Naive thymus-derived CD4-positive, alpha-beta T cell (primary cell): ENCODE data around the gene HPX. TPM values are rescaled to one million over a fixed set of nuclear protein-coding genes. Genes with fewer than 3 reads are reported as not detected.

Source experiments
- polyA plus RNA-seq, 2 donors: library from polyadenylated mRNA; unstranded; fragments of 300-500 nt; fragmentation: Illumina TruSeq; gene quantifications; one replicate each; pipeline ENCODE4 v1.2.3, GENCODE V29; 2021
- total RNA-seq, 6 experiments: library from RNA in 5 of 6; stranded (reverse) in 5 of 6; gene quantifications; 1 replicate in 5 of 6; 2 replicates in 1 of 6; pipeline ENCODE4 v1.2.3 and lab custom pipeline; 2021 to 2026

Gene HPX
- total and polyA plus RNA-seq, 7 experiments from 2014 or later, result 0.56 to 7.0 (median 1.7) TPM; not detected in 2

Other genes starting within 250 kb of the HPX start
- gene OR52W1, start 241.8 kb downstream of the HPX start, total RNA-seq, result not detected
- not detected for gene OR52W1, start 241.8 kb downstream of the HPX start, polyA plus RNA-seq
- gene C11orf42, start 235.4 kb downstream of the HPX start, total RNA-seq, result not detected
- gene C11orf42, start 235.4 kb downstream of the HPX start, polyA plus RNA-seq, result not detected
- gene FHIP1B, start 206.4 kb downstream of the HPX start, total RNA-seq, result 10 to 100 TPM; 26.8 to 52.4 (median 44.3) TPM
- 10 to 100 TPM in 1 of 2 donors, 1 to 10 TPM in 1; 9.7 to 20.3 TPM for gene FHIP1B, start 206.4 kb downstream of the HPX start, polyA plus RNA-seq
- gene CNGA4, start 201.9 kb downstream of the HPX start, total RNA-seq, result under 1 TPM in 4 of 5 experiments, not detected in 1; 0.32 to 0.62 (median 0.37) TPM
- not detected for gene CNGA4, start 201.9 kb downstream of the HPX start, polyA plus RNA-seq
- gene CCKBR, start 181.1 kb downstream of the HPX start, total RNA-seq, result not detected
- gene CCKBR, start 181.1 kb downstream of the HPX start, polyA plus RNA-seq, result not detected
- 1 to 10 TPM in 1 of 5 experiments, under 1 TPM in 2, not detected in 2; 0.51 to 5.4 (median 0.61) TPM for gene CAVIN3, start 120.5 kb downstream of the HPX start, total RNA-seq
- not detected for gene CAVIN3, start 120.5 kb downstream of the HPX start, polyA plus RNA-seq
- 10 to 100 TPM; 43.0 to 70.9 (median 55.4) TPM for gene SMPD1, start 50.5 kb downstream of the HPX start, total RNA-seq
- 10 to 100 TPM; 34.5 to 36.5 TPM for gene SMPD1, start 50.5 kb downstream of the HPX start, polyA plus RNA-seq
- gene APBB1, start 21.9 kb downstream of the HPX start, total RNA-seq, result 100 to 1,000 TPM in 3 of 5 experiments, 10 to 100 TPM in 2; 46.9 to 188 (median 154) TPM
- 100 to 1,000 TPM; 173 to 293 TPM for gene APBB1, start 21.9 kb downstream of the HPX start, polyA plus RNA-seq
- gene TRIM3, start 33.0 kb upstream of the HPX start, total RNA-seq, result 10 to 100 TPM in 4 of 5 experiments, 1 to 10 TPM in 1; 8.1 to 20.7 (median 17.2) TPM
- 1 to 10 TPM; 1.6 to 4.2 TPM for gene TRIM3, start 33.0 kb upstream of the HPX start, polyA plus RNA-seq
- gene ARFIP2, start 40.3 kb upstream of the HPX start, total RNA-seq, result 10 to 100 TPM; 48.6 to 63.4 (median 53.8) TPM
- 10 to 100 TPM; 35.7 to 45.7 TPM for gene ARFIP2, start 40.3 kb upstream of the HPX start, polyA plus RNA-seq
- 10 to 100 TPM; 39.3 to 68.4 (median 59.2) TPM for gene TIMM10B, start 40.5 kb upstream of the HPX start, total RNA-seq
- gene TIMM10B, start 40.5 kb upstream of the HPX start, polyA plus RNA-seq, result 10 to 100 TPM; 32.8 to 38.8 TPM
- 10 to 100 TPM; 24.0 to 65.8 (median 62.2) TPM for gene DNHD1, start 56.3 kb upstream of the HPX start, total RNA-seq
- gene DNHD1, start 56.3 kb upstream of the HPX start, polyA plus RNA-seq, result 1 to 10 TPM in 1 of 2 donors, under 1 TPM in 1; 0.90 to 2.8 TPM
- gene RRP8, start 162.6 kb upstream of the HPX start, total RNA-seq, result 10 to 100 TPM; 21.4 to 37.9 (median 27.9) TPM
- gene RRP8, start 162.6 kb upstream of the HPX start, polyA plus RNA-seq, result 10 to 100 TPM; 17.2 to 29.1 TPM
- gene ILK, start 162.8 kb upstream of the HPX start, total RNA-seq, result 100 to 1,000 TPM in 1 of 5 experiments, 10 to 100 TPM in 4; 34.4 to 165 (median 89.6) TPM
- gene ILK, start 162.8 kb upstream of the HPX start, polyA plus RNA-seq, result 10 to 100 TPM; 67.8 to 79.7 TPM
- 100 to 1,000 TPM; 116 to 135 (median 128) TPM for gene TAF10, start 171.2 kb upstream of the HPX start, total RNA-seq
- gene TAF10, start 171.2 kb upstream of the HPX start, polyA plus RNA-seq, result 100 to 1,000 TPM; 210 to 247 TPM
- gene TPP1, start 178.4 kb upstream of the HPX start, total RNA-seq, result 100 to 1,000 TPM in 3 of 5 experiments, 10 to 100 TPM in 2; 49.9 to 160 (median 134) TPM
- gene TPP1, start 178.4 kb upstream of the HPX start, polyA plus RNA-seq, result 100 to 1,000 TPM in 1 of 2 donors, 10 to 100 TPM in 1; 91.6 to 116 TPM
- 10 to 100 TPM in 3 of 5 experiments, 1 to 10 TPM in 1, under 1 TPM in 1; 0.48 to 12.5 (median 10.9) TPM for gene DCHS1, start 214.8 kb upstream of the HPX start, total RNA-seq
- gene DCHS1, start 214.8 kb upstream of the HPX start, polyA plus RNA-seq, result 1 to 10 TPM; 2.7 to 4.8 TPM
- gene MRPL17, start 242.4 kb upstream of the HPX start, total RNA-seq, result 10 to 100 TPM in 4 of 5 experiments, 1 to 10 TPM in 1; 10.0 to 70.3 (median 26.4) TPM
- 10 to 100 TPM; 21.6 to 33.4 TPM for gene MRPL17, start 242.4 kb upstream of the HPX start, polyA plus RNA-seq